ENCODE data around the gene OLR1.
"Not testable (repeated sequence)": the region's sequence is repeated elsewhere in the genome, so short reads cannot be mapped to it uniquely, and the experiment has no call there.

Gene OLR1

GRCh38 chr12:10171973-10172728 lies at the start of gene OLR1:
OLR1 (minus strand) TSS chr12:10172132; CDS start chr12:10172077, 55 bp downstream.
- DNase-seq: no peak

- DNase-seq: no peak
Observed at GRCh38 chr12:10220398-10221077, 48.6 kb upstream of the OLR1 start.

GRCh38 chr12:10218021-10218420 lies 46.1 kb upstream of the OLR1 start:
- no peak for DNase-seq

GRCh38 chr12:10215946-10216345 lies 44.0 kb upstream of the OLR1 start:
- not testable (repeated sequence) for DNase-seq

GRCh38 chr12:10215436-10215835 lies 43.5 kb upstream of the OLR1 start:
- DNase-seq: no peak

- DNase-seq: no peak
Observed at GRCh38 chr12:10214895-10215267, 42.9 kb upstream of the OLR1 start.

GRCh38 chr12:10214136-10214894 lies 42.4 kb upstream of the OLR1 start:
- DNase-seq: no peak

GRCh38 chr12:10213168-10214135 lies 41.5 kb upstream of the OLR1 start:
- no peak for DNase-seq

- DNase-seq: peak; percentile 42
Observed at GRCh38 chr12:10212739-10213131, 40.8 kb upstream of the OLR1 start, which contains the start of gene GABARAPL1. GABARAPL1 (plus strand) TSS chr12:10212877; CDS start chr12:10213130, 253 bp downstream.

- DNase-seq: peak; percentile 70
Observed at GRCh38 chr12:10211940-10212738, 40.2 kb upstream of the OLR1 start.

GRCh38 chr12:10211101-10211939 lies 39.4 kb upstream of the OLR1 start:
- no peak for DNase-seq

- DNase-seq: no peak
Observed at GRCh38 chr12:10210225-10210624, 38.3 kb upstream of the OLR1 start.

- no peak for DNase-seq
Observed at GRCh38 chr12:10207136-10207535, 35.2 kb upstream of the OLR1 start.

GRCh38 chr12:10205220-10205807 lies 33.4 kb upstream of the OLR1 start:
- no peak for DNase-seq

- not testable (repeated sequence) for DNase-seq
Observed at GRCh38 chr12:10204495-10204894, 32.6 kb upstream of the OLR1 start.

GRCh38 chr12:10197879-10198278 lies 25.9 kb upstream of the OLR1 start:
- DNase-seq: no peak

- DNase-seq: no peak
Observed at GRCh38 chr12:10196210-10196609, 24.3 kb upstream of the OLR1 start.

- DNase-seq: no peak
Observed at GRCh38 chr12:10194160-10194670, 22.3 kb upstream of the OLR1 start.

- DNase-seq: no peak
Observed at GRCh38 chr12:10191865-10192264, 19.9 kb upstream of the OLR1 start.

Data from 8988T (cell line).